SH-SY5Y (cell line): ENCODE data around the gene RPL38.

Experiments used
- GATA2 ChIP-seq: IDR thresholded peaks from 2 replicates; pipeline ENCODE4 v1.6.1; 2011; ENCODE audit warnings: mild to moderate bottlenecking, low read depth, low read length
- GATA3 ChIP-seq: IDR thresholded peaks from 2 replicates; pipeline ENCODE4 v1.6.1; 2011; ENCODE audit warnings: low read depth, mild to moderate bottlenecking, low read length, moderate library complexity

- TF ChIP-seq GATA2 = no peak
- no peak for TF ChIP-seq GATA3
These were observed 20.1 kb upstream of the RPL38 start for GRCh38 chr17:74183411-74183810.
